Measurements from ENCODE around the gene UBE2QL1.

UBE2QL1 gene

DNA sequence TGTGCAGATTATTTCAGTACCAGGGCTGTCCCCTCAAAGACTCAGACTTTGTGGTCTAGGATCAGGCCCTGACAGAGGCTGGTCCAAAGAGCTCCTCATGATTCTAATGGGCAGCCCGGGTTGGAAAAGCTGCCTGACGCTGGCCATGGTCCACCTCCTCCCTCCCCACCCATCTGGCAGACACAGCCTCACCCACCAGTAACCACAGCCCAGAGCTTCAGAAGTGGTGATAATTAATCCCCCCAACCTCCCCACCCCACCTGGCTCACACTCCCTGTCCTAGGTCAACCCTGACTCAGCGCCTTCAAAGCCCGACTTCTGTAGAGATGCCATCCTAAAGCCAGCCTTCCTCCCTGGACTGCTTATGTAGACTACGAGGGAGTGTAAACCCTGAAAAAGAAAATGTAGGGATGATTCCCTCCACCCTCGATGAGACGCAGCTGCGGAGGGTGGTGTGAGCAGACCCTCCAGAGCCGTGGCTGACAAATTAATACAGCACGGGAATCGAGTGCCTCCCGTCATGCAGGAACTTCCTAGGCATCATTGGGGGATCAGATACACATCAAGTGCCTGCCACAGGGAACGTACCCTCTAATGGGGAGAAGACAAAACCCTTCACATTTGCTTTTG is 7.0 kb downstream of the UBE2QL1 start:
- DNase-seq, result no peak

DNA sequence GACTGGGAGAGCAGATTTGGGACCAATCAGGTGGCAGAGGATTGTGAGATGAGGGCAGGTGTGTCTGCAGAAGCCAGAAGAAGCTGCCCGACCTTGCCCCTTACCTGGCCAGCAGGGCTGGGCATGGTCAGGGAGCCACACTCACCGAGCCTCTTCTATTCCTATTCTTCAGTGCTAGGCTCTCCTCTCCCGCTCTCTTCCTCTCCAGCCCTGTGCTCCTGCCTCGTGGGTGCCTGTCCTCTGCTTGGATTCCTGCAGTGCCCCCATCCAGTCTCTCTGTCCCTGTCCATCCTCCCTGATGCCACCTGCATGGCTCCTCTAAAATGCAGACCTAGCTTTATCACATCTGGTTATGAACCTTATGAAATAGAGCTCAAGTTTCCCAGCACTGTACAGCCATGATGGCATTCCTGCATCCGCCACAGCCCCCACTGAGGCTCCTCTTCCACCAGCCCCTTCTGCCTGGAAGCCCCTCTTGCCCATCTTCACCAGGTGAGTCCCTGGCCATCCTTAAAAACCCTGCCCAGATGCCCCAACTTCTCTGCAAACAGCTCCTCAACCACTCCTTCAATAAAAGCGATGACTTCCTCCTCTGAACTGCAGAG is 8.2 kb downstream of the UBE2QL1 start:
- no peak for DNase-seq

DNA sequence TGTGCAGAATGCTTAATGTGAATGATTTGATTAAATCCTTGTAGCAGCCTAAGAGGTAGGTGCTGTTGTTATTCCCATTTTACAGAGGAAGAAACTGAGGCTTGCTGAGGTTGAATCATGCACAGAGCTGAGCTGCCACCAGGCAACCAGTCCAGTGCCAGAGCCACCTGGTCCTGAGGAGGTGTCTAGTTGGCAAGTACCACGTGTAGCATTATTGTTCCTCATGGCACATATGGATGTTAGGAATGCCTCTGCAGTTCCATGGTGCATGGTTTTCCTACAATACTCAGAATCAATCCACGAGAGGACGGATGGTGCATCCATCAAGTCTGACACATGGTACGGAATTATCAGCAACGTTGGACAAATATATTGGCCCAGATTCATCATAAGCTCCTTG is 8.9 kb downstream of the UBE2QL1 start:
- DNase-seq, result no peak

DNA sequence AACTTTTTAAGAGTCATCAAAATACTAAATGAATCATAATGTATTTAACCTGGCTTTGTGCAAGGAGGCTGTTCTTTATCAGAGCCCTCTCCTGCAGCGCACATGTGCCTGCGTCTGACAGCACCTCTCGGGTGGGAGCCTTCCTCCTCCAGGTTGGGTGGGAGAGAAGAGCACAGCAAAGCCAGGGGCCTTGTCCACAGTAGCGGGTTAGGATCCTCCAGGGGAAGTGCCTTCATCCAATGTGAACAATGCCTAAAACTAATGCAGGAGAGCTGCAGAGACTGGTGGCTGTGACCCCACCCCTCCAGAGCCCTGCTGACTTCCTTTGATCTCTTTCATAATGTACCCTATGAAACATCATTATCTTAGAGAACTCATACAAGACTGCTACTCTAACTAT is 10.2 kb downstream of the UBE2QL1 start:
- no peak for DNase-seq

DNA sequence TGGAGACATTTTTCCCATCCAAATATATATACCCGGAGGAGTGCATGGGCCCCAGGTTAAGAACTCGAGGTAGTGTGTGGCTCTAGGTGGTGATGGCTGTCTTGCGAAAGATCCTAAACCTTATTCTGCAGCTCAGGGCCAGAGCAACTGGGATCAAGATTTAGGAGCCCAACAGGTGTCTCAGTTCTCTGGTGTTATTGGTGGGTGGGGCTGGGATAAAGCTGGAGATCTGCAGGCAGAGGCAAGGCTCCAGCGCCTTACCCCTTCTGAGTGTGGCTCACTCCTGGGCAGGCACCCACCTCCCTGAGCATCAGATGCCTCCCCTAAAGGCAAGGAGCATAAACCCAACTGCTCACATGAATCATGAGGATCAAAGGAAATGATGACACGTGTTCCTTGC is 11.2 kb downstream of the UBE2QL1 start:
- DNase-seq, result no peak

DNA sequence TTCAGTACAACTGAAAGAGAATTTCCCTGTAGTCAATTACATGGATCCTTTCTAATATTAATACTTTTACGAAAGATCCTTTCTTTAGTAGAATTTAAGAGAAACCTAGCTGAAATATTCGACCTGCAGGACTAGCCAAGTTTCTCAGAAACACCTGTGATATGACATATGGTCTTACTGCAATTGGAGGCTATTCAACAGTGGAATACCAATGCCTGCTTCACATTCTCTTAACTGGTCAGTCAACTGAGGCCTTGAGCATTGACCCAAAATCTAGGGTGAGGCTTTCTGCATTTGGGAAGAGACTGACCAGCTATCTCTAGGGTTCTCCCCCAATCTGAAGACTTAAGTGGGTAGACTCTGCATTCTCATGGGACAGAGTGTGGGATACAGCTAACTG is 12.3 kb downstream of the UBE2QL1 start:
- DNase-seq, result no peak

DNA sequence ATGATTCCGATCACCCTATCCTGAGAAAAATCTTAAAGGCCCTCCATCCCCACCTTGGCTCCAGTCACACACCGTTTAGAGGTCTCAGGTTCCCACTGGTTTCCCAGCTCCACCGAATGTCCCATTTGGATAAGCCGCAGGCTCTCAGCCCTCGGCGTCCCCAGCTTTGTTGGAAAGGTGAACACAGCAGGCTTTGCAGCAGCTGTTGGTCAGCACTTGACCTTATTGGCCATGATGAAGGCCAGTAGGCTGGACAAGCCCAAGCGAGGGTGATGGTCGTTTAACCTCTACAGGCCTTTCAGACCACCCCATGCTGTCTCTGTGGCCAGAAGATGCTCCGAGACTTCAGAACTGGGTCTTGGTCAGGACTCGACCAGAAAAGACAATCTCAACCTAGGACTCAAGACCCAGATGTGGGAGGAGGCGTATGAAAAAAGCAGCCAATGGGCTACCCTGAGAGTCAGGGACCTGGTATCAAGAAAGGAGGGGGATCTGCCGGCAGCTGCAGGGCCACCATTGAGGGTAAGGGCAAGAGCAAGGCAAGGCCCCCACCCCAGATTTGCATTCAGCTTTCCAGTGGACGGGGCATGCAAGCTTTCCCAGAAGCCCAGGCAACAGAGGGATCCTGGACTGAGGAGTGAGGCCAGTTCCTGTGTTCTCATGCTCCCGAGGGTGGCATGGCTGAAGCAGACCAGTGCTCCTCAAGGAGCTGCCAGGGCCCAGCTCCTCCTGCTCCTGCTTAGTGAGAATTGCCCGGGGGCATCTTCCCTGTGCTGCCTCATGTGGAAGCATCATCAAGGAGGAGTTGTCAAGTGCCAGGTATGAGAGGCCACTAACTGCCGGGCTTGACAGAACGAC is 13.4 kb downstream of the UBE2QL1 start:
- DNase-seq, result no peak

DNA sequence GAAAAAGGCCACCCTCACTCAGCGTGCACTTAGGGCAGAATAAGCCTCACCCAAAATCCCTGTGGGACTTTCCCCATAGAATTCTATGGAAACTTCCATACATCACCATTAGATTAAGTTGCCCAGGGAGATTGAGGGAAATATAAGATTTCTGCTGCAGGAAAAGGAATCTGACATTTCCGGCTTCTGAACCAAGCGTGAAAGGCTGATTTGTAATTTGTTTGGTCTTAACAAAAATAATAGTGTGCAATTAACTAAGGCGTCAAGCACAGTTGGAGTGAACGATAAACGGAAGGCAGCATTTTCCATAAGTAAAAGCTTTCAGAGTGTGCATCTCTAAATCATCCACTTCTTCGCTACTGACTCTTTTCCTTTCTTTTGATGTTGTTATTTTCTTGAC is 14.0 kb downstream of the UBE2QL1 start:
- DNase-seq, result no peak

DNA sequence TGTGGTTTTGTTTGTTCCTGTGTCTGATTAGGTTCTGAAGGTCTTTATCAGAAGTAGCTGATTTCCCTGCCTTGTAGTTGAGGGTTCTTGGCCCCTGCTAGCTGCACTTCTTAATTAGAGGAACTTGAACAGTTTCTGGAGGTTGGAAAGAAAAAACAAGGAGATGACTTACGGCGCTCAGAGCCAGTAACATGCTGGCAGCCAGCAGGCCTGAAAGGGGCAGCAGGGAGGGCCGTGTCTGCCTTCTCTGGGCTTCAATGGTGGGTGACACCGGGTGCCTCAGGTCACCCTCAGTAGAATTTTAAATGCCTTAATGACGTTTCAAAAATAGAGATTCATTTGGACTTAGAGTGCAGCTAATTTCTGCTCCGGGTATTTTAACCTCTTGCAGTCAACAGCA is 15.8 kb downstream of the UBE2QL1 start:
- DNase-seq, result no peak

DNA sequence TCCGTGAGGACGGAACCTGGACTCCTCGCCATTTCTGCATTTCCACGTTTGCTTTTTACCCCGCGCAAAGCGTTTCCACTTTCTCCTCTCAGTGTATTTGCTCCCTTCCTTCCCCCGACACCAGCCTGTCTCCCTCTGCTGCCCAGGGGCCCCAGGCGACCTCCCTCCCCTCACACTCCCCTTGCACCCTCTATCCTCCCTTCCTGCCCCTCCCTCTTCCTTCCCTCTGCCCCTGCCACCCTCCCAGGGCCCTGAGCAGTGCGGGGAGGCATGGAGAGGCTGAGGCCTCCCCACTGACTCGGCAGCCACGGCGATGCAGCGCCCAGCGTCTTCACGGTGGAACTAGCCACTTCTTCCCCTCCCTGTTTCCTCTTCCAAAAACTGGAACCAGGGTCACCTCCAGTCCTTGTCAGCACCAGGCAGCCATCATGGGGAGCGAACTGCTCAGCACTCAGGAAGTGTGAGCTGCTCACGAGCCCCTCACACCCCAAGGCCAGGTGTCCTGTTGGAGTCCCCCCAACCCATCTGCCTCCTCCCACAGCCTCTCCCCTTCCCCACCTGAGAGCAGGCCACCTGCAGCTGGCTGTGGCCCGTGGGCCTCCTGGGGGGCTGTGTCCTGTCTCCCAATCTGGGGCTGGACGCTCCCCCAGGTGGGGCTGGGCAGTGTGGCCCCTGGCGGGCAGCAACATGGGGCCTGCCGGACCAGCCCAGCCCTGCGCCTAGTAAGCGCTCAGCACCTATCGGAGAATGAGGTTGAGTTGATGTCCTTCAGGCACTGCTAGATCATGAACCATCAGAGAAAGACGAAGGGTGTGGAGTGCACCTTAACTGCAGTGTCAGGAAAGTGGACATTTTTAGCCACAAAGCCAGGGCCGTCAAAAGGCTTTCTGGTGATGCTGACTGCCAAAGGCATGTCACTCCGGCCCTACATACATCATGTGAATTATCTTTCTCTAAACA is 17.5 kb downstream of the UBE2QL1 start:
- no peak for DNase-seq

DNA sequence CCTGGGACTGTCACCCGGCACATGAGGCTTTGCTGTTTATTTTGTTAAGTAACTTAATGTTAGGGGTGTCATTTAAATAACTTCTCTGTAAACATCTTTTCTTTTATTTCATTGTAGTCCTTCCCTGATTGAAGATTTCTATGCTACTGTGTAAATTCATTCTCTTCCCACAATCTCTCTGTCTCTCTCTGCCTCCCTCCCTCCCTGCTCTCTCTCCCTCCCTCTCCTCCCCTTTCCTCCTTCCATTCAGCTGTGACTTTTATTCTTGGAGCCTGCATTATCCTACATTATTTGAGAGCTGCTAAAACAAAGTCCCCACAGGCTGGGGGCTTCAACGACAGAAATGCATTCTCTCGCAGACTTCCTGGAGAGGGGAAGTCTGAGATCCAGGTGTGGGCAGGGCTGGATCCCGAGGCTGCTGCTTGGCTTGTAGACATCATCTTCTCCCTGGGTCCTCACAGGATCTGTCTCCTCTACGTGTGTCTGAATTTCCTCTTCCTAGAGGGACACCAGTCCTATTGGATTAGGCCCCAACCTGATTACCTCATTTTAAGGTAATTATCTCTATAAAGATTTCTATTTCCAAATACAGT is 18.4 kb downstream of the UBE2QL1 start:
- DNase-seq, result no peak

DNA sequence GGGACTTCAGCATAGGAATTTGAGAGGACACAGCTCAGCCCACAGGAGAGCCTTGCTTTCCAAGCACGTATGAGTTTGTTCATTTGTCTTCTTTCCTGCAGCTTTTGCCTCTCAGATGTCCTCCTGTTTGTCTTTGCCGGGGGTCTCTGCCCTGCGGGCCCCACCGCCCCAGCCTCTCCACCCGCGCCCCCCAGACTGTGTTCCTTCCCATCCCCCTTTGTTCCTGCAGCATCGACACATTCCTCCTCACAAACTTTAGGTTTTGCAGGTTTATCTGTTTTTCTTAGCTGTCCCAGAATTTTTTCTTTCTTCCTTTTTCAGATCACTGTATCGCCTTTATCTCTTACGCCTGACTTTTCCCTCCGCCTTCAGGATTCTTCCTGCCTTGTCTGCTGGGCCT is 18.9 kb downstream of the UBE2QL1 start:
- no peak for DNase-seq

DNA sequence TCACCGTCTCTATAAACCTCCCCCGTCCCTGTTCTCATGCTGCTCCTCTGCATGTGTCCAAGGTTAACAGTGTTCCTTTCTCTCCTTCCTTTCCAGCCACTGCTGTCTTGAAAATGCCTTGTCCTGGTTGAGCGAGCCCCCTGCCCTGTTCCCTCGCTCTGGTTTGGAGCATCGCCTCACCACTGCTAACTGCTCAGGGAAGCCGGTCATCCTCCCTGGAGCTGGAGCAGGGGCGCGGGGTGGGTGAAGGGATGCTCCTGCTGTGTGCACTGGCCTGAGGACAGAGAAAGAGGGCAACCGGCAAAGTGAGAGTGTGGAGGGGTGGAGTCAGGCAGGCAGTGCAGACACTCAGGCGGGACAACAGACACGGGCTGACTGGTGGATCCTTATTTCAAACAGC is 19.4 kb downstream of the UBE2QL1 start:
- no peak for DNase-seq

DNA sequence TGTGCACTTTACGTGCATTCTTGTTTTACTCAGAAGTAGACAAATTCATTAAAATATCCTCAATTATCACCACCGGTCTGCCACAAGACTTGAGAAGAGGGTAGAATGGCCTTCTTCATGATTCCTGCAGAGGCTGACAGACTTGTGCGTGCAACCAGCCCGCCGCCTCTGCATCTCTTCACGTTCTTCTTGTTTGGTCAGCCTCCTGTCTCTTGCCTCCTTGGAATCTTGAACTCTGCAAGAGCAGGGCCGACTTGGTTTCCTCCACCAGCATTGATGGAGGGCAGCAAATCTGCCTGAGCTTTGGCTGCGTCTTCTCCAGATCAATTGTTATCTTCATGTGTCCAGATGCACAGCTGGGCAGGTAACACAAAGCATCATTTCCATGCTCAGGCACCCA is 20.2 kb downstream of the UBE2QL1 start:
- DNase-seq, result no peak

DNA sequence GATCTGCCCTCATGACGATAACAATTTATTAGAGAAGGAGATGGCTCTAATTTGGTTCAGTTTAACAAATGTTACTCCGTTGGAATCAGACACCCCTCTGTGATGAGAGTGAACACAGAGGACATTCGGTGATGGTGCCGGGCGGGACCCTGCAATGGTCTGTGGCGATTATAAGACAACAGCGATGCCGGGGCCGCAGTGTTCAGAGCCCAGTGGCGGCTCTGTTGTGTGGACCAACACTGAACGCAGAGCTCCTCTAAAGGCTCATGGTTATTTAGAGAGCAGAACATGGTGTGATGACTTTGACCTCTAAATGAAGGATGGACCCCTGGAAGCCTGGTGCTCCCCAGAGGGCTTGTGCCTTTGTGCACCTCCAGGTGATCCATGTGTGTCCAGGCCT is 21.2 kb downstream of the UBE2QL1 start:
- DNase-seq, result no peak

DNA sequence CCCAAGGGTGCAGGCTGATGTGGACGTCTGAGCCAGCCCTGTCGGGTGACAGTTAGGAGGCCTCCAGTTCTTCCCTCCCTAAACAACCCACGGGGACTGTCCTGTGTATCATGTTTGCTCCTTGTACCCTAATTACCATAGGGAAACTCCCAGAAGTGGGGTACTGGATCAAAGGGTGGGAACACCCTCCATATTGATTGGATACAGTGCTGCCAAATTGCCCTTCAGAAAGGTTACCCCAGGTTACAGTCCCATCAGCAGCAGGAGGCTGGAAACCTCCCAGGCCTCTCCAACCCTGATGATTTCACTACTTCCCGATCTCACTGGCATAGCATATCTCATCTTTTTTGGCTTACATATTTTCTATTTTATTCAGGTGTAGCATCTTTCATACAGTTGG is 22.0 kb downstream of the UBE2QL1 start:
- no peak for DNase-seq

DNA sequence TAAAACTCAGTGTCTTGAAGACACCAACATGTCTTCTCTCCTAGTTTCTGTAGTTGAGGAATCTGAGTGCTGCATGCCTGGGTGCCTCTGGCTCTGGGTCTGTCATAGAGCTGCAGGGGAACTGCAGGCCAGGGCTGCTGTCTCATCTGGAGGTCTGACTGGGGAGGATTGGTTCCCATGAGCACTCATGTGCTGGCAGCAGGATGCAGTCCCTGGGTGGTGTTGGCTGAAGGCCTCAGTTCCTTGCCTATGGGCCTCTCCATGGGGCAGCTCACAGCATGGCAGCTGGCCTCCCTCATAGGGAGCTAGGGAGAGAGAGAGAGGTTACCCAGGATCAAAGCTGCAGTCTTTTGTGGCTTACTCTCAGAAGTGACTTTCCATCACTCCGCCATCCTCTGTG is 22.6 kb downstream of the UBE2QL1 start:
- DNase-seq, result no peak

DNA sequence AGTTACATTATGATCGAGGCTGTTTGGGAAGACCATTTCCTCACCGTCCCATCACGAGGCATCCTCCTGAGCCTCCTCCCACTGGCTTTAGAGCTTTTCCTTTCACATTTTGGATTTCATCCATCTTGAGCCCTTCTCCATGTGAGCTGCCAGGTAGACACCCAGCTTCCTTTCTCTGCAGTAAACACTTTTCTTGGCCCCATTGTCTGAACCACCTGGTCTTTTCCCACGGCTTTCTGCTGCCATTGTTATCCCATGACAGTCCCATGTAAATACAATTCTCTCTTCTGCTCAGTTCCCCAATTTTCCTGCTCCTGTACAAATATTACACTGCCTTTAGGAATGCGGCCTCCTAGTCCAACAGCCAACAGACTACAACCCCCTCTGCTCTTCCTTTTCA is 24.1 kb downstream of the UBE2QL1 start:
- DNase-seq, result no peak

DNA sequence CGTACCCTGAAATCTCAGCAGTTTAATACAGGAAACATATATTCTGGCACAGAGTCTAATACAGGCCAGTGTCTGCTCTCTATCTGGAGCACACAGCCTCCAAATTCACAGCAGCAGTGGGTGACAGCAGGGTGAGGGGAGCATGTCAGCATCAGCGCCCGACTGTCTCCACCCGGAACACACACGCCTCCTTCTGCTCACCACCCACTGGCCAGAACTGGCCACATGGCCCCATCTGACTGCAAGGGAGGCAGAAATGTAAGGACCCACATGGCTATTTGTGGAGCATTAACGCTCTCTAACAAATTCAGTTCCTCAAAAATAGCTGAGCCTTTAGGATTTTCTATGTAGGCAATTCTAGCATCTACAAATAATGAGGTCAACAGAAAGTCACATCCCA is 24.6 kb downstream of the UBE2QL1 start:
- no peak for DNase-seq

DNA sequence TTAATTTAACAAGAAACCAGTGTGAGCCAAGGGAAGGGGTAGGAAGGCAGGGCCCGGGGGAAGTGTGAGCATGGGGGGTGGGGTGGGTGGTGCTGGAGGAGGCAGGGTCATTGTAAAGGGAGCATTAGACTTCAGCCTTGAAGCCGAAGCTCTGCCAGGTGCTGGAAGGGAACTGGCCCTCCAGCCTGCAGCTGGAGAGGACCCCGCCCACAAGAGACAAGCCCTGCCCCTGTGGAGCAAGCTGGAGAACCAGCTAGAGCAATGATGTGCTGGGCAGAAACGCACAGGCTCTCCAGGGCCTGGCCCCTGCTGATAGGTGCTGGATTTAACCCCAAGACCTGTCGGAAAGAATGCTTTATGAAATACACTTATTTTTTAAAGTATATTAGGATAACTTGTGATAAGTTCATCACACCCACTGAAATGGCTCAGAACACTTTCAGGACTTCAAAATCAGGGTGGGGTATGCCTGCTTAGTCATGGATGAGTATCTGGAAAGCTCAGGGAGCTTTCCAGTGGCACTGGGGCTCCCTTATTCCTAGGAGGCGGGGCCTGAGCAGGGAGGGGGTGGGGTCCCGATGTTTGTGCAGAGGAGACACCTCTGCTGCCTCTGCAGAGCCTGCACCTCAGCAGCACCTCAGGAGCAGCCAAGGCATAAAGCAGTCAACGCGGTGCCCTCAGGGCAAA is 27.1 kb downstream of the UBE2QL1 start:
- DNase-seq, result no peak

DNA sequence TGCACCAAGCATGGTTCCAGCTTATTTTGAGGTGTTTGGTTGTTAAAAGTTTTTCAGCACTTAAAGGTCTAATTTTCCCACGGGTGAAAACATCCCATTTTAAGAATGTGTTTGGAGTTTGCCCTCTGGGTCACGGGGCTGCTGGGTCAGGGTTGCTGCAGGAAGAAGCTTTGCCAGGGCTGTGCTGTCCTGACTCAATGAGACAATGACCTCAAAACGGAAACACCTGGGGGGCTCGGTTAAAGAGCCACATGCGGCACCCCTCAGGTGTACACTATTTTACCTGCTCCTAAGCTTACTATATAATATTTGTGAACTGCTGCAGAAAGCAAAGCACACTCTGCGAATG is 27.6 kb downstream of the UBE2QL1 start:
- no peak for DNase-seq

DNA sequence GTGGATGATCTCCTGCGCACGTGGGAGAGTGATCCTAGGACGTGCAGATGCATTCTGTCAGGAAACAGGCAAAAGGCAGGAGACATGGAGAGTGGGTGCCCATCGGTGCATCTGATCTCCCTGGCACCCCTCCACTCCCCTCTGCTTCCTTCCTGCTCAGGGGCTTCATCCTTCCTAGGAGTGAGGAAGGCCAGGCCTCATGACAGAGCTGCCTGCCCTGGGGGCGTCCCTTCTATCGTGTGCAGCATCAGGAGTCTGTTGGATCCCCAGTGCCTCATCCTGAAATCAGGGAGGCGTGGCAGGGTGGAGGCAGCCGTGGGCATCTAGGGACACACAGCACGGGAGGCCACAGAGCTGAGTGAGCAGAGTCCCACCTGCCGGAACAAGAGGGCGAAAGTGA is 30.1 kb downstream of the UBE2QL1 start:
- DNase-seq, result no peak
